Lower leg skin (tissue), 4 donors: ENCODE results near the gene CYYR1. TPM values are rescaled to one million over a fixed set of nuclear protein-coding genes. Genes with fewer than 3 reads are reported as not detected.

Experiments used
- DNase-seq, 2 donors: peaks; one replicate each; pipeline ENCODE4 v3.0.0-alpha.2; 2019; ENCODE audit warnings: low spot score in 2 of 2
- H3K4me3 ChIP-seq: fragments of 200-600 bp; sonication (generic); 2 replicates; pipeline ENCODE4 v1.5.1; 2017; ENCODE audit warnings: mild to moderate bottlenecking, low read depth; ENCODE audit not compliant: poor library complexity, severe bottlenecking
- CTCF ChIP-seq, 3 donors: fragments of 450-650 bp; IDR thresholded peaks; one replicate each; pipeline ENCODE4 v1.5.1; 2016; ENCODE audit warnings: antibody characterized with exemption in 3 of 3, mild to moderate bottlenecking in 3 of 3, moderate library complexity in 2 of 3
- POLR2A ChIP-seq, 2 donors: fragments of 450-650 bp; IDR thresholded peaks; one replicate each; pipeline ENCODE4 v1.6.1; 2016 to 2017; ENCODE audit warnings: antibody characterized with exemption in 2 of 2, mild to moderate bottlenecking in 1 of 2, moderate library complexity in 1 of 2
- WGBS, 2 donors: methylation state at CpG; one replicate each; pipeline ENCODE4 v1.1.5; 2018; 5-methylcytosine and 5-hydroxymethylcytosine counted together
- intact Hi-C: fragments of 100-400 bp; cut with DNase I; formaldehyde crosslinking; loops from one replicate; pipeline ENCODE4 v1.15.0; 2023; ENCODE audit warnings: low total_unique reads
- total RNA-seq, 4 donors: library from RNA; depleted of rRNA; stranded (reverse); fragments of >200 nt; gene quantifications; one replicate each; pipeline ENCODE4 v1.1.0, GENCODE V29; 2016

The CYYR1 gene
- total RNA-seq, 4 donors from 2014 or later = 9.0 to 16.4 (median 12.5) TPM

GRCh38 chr21:26563856-26564503 is 9.1 kb downstream of the CYYR1 start:
- no peak for DNase-seq
- 69 to 70% methylated on average over 5 of the region's 5 CpGs for WGBS, 2 donors
- intact Hi-C loops = no loop called here
- TF ChIP-seq POLR2A (IDR thresholded peaks at IDR 0.05) (no peak), CTCF (IDR thresholded peaks at IDR 0.05) (no peak)
- no peak overlapping the region for H3K4me3 ChIP-seq

GRCh38 chr21:26560612-26561011 is 12.5 kb downstream of the CYYR1 start:
- 87 to 93% methylated on average over 3 of the region's 3 CpGs for WGBS, 2 donors
- intact Hi-C loops = no loop called here
- H3K4me3 ChIP-seq = no peak overlapping the region
- no peak for DNase-seq
- TF ChIP-seq POLR2A (IDR thresholded peaks at IDR 0.05) (no peak), CTCF (IDR thresholded peaks at IDR 0.05) (no peak)

- intact Hi-C loops = no loop called here
- DNase-seq = no peak
- 84 to 93% methylated on average over 5 of the region's 5 CpGs for WGBS, 2 donors
- TF ChIP-seq POLR2A (IDR thresholded peaks at IDR 0.05) (no peak), CTCF (IDR thresholded peaks at IDR 0.05) (no peak)
- no peak overlapping the region for H3K4me3 ChIP-seq
Observed at GRCh38 chr21:26559099-26559498, 14.0 kb downstream of the CYYR1 start.

- no peak for DNase-seq
- no peak for TF ChIP-seq POLR2A (IDR thresholded peaks at IDR 0.05)
- no peak for TF ChIP-seq CTCF (IDR thresholded peaks at IDR 0.05)
- 69 to 72% methylated on average over 4 of the region's 4 CpGs for WGBS, 2 donors
- intact Hi-C loops = no loop called here
- H3K4me3 ChIP-seq = no peak overlapping the region
Observed at GRCh38 chr21:26557106-26557505, 16.0 kb downstream of the CYYR1 start.

- 61 to 64% methylated on average over 1 of the region's 1 CpG for WGBS, 2 donors
- TF ChIP-seq CTCF (IDR thresholded peaks at IDR 0.05) (no peak), POLR2A (IDR thresholded peaks at IDR 0.05) (no peak)
- no peak for DNase-seq
- H3K4me3 ChIP-seq = no peak overlapping the region
- intact Hi-C loops = no loop called here
Observed at GRCh38 chr21:26555540-26556146, 17.4 kb downstream of the CYYR1 start.
